Right lobe of liver (tissue), 4 donors: ENCODE results near the gene C6orf15.

Experiments
- POLR2A ChIP-seq: fragments of 450-650 bp; IDR thresholded peaks from one replicate; pipeline ENCODE4 v1.6.1; 2017; ENCODE audit warnings: antibody characterized with exemption, mild to moderate bottlenecking
- TF ChIP-seq, protein P1 (sequence below), 4 donors: fragments of 200-600 bp in 3 of 4; fragments of 450-650 bp in 1 of 4; IDR thresholded peaks; one replicate each; pipeline versions ENCODE4 v1.5.1 to v1.8.0; 2016 to 2022; ENCODE audit warnings: antibody characterized with exemption in 4 of 4, mild to moderate bottlenecking in 2 of 4
- donor health status: DM: no; HTN: no; CAD: no.
- donor health status: DM: no; HTN: no; CAD: no.
- donor health status: DM: no; HTN: yes; CAD: no.

DNA sequence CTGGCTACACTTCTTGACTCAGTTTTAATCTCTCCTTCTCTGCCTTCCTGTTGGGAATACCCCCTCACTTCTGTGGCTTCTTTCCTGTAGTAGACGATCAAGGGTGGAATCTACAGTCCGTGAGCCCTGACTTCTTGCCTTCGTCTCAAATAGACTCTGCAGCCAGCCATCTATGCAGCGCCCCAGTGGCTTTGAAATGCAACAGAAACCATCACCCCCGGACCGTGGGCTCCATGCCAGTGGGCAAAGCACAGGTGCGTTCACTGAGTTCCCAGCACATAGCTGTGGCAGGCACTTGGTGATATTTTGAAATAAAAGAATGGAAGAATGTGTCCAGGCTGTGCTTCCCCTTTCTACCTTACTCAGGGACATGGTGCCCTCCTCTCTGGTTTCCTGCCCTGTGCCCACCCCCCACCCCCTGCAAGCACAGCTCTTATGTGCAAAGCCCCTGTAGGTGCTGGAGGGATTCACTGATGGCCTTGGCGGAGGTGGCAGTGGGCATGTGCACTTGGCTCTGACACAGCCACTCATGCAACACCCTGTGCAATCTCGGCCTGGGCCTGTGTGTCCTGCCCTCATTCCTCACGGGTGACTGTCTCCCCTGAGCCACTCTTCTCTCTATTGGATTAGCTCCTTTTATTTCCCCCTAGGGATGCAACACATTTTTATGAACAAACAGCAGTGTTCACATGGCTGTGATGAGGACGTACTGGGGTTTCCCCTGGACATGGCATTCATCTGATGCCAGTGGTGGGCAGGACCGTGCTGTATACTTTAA is 13.4 kb upstream of the C6orf15 start:
- TF ChIP-seq, protein P1, sequence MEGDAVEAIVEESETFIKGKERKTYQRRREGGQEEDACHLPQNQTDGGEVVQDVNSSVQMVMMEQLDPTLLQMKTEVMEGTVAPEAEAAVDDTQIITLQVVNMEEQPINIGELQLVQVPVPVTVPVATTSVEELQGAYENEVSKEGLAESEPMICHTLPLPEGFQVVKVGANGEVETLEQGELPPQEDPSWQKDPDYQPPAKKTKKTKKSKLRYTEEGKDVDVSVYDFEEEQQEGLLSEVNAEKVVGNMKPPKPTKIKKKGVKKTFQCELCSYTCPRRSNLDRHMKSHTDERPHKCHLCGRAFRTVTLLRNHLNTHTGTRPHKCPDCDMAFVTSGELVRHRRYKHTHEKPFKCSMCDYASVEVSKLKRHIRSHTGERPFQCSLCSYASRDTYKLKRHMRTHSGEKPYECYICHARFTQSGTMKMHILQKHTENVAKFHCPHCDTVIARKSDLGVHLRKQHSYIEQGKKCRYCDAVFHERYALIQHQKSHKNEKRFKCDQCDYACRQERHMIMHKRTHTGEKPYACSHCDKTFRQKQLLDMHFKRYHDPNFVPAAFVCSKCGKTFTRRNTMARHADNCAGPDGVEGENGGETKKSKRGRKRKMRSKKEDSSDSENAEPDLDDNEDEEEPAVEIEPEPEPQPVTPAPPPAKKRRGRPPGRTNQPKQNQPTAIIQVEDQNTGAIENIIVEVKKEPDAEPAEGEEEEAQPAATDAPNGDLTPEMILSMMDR (IDR thresholded peaks at IDR 0.05) = no peak
- no peak for TF ChIP-seq POLR2A
